ENCODE data around the gene PIERCE2.
"Not testable (repeated sequence)": the region's sequence is repeated elsewhere in the genome, so short reads cannot be mapped to it uniquely, and the experiment has no call there.

Gene PIERCE2
- total RNA-seq: 0.06 to 1.3 (median 0.43) reads per million in 18 experiments

DNA sequence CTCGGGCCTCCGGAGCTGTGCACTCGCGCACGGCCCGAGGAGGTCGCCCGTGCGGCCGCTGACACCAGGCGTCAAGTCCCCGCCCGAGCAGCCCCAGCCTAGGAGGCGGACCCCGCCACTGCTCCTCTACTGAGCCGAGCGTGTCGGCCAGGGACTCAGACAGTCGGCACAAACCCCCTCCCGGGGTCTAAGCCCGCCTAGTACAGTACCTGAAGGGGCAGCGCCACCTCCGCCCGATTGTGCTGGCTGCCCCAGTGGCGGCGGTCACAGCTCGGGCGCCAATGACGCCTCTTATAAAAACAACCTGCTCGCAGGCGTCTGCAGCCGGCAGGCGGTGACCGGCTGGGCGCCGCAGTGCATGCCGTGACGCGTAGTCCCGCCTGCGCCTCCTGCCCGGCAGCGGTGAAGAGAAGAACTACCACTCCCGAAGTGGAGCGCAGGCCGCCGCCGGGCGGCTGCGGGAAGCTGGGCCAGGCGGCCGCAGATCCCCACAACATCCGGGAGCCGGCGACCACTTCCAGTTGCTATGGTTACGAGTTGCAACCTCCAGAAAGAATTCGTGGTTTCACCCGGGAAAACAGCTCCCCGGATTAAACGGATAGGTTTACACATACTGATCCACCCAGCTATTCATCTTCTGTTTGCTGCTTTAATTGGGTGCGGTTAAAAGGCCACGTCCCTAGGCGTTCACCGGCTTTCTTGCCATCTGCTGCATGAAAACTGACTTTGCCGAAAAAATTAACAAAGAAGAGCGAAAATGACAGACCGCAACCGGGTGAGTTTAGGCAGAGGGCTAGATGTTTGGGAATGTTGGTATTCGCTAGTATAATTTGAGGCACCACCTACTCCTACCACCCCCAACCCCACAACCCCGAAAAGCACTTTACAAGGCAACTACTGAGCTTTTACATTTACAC is at the start of gene PIERCE2, which contains the start of gene CCPG1:
TSS of gene PIERCE2 (plus strand) at position 484 of the 917 bp plus-strand sequence. CDS start at position 758, 274 bp downstream.
TSS of gene CCPG1 (minus strand) at position 348 of the 917 bp plus-strand sequence. CDS start 18,935 bp downstream, outside the sequence.
- peak; percentile 95 for DNase-seq

DNA sequence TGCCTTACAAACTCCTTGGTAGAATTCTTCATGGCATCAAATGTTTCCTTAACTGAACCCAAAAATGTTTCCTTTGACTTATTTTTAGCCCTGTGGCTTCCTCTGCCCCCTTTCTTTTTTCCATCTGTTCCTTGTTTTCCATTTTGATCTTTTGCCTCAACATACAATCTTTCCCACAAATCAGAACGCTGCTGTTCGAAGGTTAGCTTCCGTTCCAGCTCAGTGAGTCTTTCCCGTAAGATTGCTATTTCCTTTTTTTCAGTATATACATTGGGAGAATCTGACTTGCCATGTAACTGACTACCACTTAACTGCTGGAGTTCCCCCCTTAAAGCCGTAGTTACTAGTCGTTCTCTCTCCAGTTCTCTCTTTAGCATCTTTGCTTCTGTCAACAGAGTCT is 48.0 kb upstream of the PIERCE2 start:
- DNase-seq: no peak

DNA sequence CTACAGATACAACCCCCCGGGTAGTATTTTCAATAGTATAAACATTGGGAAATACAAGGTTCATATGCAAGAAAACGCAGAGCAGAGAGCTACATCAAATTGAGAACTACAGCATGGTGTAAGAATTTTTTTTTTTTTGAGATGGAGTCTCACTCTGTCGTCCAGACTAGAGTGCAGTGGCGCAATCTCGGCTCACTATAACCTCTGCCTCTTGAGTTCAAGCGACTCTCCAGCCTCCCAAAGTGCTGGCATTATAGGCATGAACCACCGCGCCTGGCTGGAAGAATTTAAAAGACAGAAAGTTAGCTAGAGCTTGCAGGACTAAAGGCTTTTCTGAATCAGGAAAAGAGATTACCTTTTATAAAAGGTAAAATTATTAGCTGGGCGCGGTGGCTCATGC is 47.2 kb upstream of the PIERCE2 start:
- no peak for DNase-seq

GRCh38 chr15:55362641-55363040 is 45.7 kb upstream of the PIERCE2 start:
- no peak for DNase-seq

GRCh38 chr15:55366981-55367380 is 41.3 kb upstream of the PIERCE2 start:
- DNase-seq: peak; percentile 39 to 80

DNA sequence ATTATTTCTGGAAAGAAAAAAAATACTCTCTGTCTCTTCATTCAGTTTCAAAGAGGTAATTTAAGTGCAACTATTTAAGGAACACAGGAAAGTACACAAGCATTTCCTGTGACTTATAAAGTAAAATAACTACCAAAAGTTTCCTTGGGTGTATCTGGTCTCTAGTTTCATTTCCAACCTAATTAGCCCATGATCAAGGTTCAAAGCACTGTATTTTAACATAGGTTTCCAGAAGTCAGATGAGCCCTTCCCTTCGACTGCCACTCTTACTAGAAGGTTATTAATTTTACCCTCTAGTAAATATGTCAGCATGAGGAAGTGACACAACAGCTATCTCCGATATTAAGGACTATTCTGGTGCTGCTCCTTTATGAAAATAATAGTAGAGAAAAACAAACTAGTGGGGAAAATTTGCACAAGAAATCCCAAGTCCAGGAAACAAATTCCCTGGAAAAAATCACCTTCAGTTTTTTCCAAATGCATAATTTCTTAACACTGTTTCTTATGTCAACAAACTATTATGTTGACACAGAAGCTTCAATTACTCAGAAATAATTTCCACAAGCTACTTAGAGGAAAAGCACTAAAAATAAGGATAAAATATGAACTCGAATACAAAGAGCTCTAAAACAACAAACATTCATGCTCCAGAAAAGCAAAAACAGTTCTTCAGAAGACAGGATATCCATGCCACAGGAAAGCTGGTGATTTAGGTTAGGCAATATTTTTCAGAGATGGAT is 35.4 kb upstream of the PIERCE2 start:
- no peak for DNase-seq

- DNase-seq: no peak
These were observed 29.2 kb upstream of the PIERCE2 start for GRCh38 chr15:55379095-55379494.

- no peak for DNase-seq
These were observed 26.7 kb upstream of the PIERCE2 start for GRCh38 chr15:55381595-55381994.

- DNase-seq: no peak
These were observed 24.6 kb upstream of the PIERCE2 start for GRCh38 chr15:55383687-55384086.

DNA sequence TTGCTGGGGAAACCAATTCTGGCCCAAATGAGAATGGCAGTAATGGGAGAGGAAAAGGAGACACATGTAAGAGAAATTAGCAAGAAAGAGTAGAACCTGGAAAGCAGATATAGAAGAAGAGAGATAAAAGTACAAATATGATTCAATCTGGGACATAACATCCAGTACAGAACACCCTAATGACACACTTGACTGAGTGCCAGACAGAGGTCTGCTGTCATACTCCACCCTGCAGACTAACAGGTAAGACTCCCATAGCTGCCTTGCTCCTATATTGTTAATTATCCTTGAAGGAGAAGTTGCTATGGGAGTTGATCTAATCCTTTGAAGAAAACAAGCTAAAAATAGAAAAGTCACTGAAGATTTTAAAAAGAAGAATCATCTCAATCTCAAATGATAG is 21.3 kb upstream of the PIERCE2 start:
- no peak for DNase-seq

DNA sequence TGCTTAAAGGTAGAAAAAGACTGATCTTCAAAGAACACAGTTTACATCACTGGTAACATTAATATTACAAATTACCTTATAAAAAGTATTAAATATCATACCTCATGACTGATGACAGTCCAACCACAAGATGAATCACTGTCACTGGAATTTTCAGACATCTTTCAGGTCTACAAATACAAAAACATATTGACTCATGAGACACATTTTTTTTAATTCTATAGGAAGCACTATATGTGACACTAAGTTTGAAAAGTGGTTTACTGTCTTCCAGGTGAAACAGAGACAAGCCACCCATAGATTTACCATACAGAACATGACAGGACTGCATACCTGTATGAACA is 19.1 kb upstream of the PIERCE2 start:
- DNase-seq: no peak

GRCh38 chr15:55394694-55395093 is 13.6 kb upstream of the PIERCE2 start:
- peak; percentile 77 to 83 for DNase-seq

DNA sequence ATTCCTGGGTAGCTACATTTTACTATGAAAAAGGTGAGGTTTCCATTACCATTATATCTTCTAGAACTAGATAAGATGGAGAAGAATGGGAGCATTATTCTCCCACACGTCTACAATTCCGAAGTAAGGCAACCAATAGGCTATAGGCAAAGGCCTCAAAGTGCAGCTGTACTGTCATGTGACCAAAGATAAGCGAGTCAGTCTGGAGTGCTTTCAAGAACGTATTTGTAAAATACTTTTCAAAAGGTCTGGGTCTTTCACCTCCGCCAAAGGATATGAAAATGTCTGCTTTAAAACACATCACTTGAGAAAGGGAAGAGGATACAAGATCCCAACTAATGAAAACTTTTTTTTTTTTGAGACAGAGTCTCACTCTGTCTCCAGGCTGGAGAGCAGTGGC is 10.1 kb upstream of the PIERCE2 start:
- no peak for DNase-seq

- not testable (repeated sequence) for DNase-seq
These were observed 8.2 kb upstream of the PIERCE2 start for GRCh38 chr15:55400050-55400449.

DNA sequence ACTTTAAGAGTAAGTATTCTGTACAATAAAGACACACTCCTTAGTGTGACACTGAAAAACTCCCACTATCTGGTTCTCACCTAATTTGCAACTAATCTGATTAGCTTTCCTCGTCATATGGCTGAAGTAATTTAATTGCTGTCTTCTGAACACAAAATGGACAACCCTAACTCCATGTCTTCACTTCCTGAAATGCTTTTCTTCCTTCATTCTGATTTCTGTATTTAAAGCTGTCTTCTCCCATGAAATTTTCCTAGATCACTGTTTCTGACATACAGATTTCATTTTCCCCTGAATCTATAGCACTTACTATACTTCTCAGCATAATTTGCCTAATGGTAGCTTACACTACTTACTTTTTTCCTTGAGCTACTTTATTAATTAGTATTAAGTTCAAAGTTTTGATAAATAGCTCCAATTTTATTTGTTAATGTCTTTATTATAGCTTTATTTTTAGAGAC is 6.5 kb upstream of the PIERCE2 start:
- DNase-seq: peak; percentile 3 to 5

DNA sequence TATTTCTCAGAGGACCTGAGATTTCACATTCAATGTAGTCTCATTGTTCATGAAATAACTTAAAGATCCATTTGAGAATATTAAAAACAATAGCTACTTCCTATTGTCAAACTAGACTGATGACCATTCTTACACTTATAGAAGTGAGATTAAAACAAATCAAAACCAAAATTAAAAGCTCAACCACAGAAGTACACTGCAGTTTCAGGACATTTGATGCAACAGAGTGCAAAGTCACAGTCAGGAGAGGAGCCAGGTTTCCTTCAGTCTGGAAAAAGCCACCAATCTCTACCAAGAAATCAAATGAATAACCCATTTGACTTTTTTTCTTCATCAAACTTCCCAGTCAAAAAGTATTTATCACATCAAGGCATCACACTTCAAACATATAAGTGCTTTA is 5.6 kb upstream of the PIERCE2 start:
- peak; percentile 5 to 8 for DNase-seq

DNA sequence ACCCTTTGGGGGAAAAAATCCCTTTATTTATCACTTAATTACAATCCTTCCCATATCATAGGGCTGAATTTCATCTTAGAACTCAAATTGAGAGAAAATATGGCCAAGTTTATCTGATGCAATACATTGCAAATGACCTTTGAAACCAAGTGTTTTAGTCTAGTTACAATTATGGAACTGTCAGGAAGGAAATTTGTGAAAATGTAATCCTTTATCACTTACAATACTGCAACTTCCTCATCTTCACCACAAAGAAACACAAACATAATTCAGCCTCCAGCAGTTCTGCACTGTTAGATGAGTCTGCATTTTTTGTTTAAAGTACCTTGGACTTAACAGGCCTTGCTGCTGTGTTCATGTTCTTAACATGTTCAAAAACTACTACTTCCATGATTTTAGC is 4.8 kb upstream of the PIERCE2 start:
- DNase-seq: peak; percentile 69 to 90

- peak; percentile 25 to 38 for DNase-seq
These were observed 740 bp upstream of the PIERCE2 start for GRCh38 chr15:55407498-55408011.

- not testable (repeated sequence) for DNase-seq
These were observed 681 bp downstream of the PIERCE2 start for GRCh38 chr15:55408976-55409375.

DNA sequence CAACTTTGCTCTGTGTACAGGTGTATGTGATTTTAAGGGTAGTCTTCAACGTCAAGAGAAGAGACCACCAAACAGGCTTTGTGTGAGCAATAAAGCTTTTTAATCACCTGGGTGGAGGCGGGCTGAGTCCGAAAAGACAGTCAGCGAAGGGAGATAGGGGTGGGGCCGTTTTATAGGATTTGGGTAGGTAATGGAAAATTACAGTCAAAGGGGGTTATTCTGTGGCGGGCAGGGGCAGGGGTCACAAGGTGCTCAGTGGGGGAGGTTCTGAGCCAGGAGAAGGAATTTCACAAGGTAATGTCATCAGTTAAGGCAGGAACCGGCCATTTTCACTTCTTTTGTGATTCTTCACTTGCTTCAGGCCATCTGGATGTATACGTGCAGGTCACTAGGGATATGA is 9.4 kb downstream of the PIERCE2 start:
- DNase-seq: not testable (repeated sequence)

- peak; percentile 2 to 53 for DNase-seq
These were observed 12.0 kb downstream of the PIERCE2 start for GRCh38 chr15:55420171-55420866.

GRCh38 chr15:55422089-55422488 is 13.8 kb downstream of the PIERCE2 start:
- DNase-seq: no peak
